Spleen (tissue), 13 donors: ENCODE measurements around the gene SLC25A6. TPM values are rescaled to one million over a fixed set of nuclear protein-coding genes. Genes with fewer than 3 reads are reported as not detected.

Experiments
- DNase-seq: peaks from one replicate; pipeline ENCODE4 v3.0.0-alpha.2; 2020
- H3K27ac ChIP-seq, 8 donors: fragments of 200-600 bp; sonication (generic) in 7 of 8; 1 replicate in 4 of 8; 2 replicates in 4 of 8; pipeline versions ENCODE4 v1.5.0 to v1.8.0; 2016 to 2021; ENCODE audit warnings: inconsistent platforms in 4 of 8, mild to moderate bottlenecking in 4 of 8, moderate library complexity in 1 of 8
- H3K27me3 ChIP-seq, 7 donors: fragments of 200-600 bp; sonication (generic) in 6 of 7; replicated peaks in 1 of 7; 1 replicate in 4 of 7; 2 replicates in 3 of 7; pipeline versions ENCODE4 v1.5.0 to v1.8.0; 2016 to 2021; ENCODE audit warnings: inconsistent platforms in 3 of 7, mild to moderate bottlenecking in 1 of 7
- H3K36me3 ChIP-seq, 6 donors: fragments of 200-600 bp; sonication (generic) in 5 of 6; 1 replicate in 4 of 6; 2 replicates in 2 of 6; pipeline versions ENCODE4 v1.5.0 to v1.8.0; 2016 to 2021; ENCODE audit warnings: inconsistent platforms in 2 of 6
- H3K4me1 ChIP-seq, 6 donors: fragments of 200-600 bp; sonication (generic) in 5 of 6; 1 replicate in 3 of 6; 2 replicates in 3 of 6; pipeline versions ENCODE4 v1.5.0 to v1.8.0; 2016 to 2021; ENCODE audit warnings: inconsistent platforms in 3 of 6
- H3K4me3 ChIP-seq, 8 donors: fragments of 200-600 bp; sonication (generic) in 7 of 8; 1 replicate in 4 of 8; 2 replicates in 4 of 8; pipeline versions ENCODE4 v1.5.0 to v1.8.0; 2016 to 2021; ENCODE audit warnings: inconsistent platforms in 4 of 8, mild to moderate bottlenecking in 4 of 8, moderate library complexity in 2 of 8
- H3K9me3 ChIP-seq, 8 donors: fragments of 200-600 bp; sonication (generic) in 7 of 8; 1 replicate in 4 of 8; 2 replicates in 4 of 8; pipeline versions ENCODE4 v1.5.0 to v1.8.0; 2016 to 2021; ENCODE audit warnings: inconsistent platforms in 4 of 8
- CTCF ChIP-seq, 11 experiments: fragments of 200-600 bp in 7 of 11; fragments of 450-650 bp in 4 of 11; sonication (generic) in 4 of 11; IDR thresholded peaks in 8 of 11; conservative IDR thresholded peaks in 3 of 11; 1 replicate in 7 of 11; 2 replicates in 4 of 11; pipeline versions ENCODE4 v1.4.0 to v1.8.0; 2016 to 2021; ENCODE audit warnings: antibody characterized with exemption in 11 of 11, inconsistent platforms in 4 of 11, mild to moderate bottlenecking in 1 of 11
- POLR2A ChIP-seq, 3 donors: fragments of 450-650 bp; IDR thresholded peaks; one replicate each; pipeline ENCODE4 v1.5.1; 2017; ENCODE audit warnings: antibody characterized with exemption in 3 of 3, mild to moderate bottlenecking in 1 of 3
- POLR2AphosphoS5 ChIP-seq, 3 donors: sonication (generic); formaldehyde crosslinking; IDR thresholded peaks; one replicate each; pipeline ENCODE4 v1.5.1; 2017; ENCODE audit warnings: antibody characterized with exemption in 3 of 3
- WGBS, 5 donors: extraction: QIAGEN DNeasy Blood & Tissue Kit in 3 of 5; methylation state at CpG; one replicate each; pipeline versions ENCODE4 v1.1.5 to v1.1.7; 2013 to 2018; 5-methylcytosine and 5-hydroxymethylcytosine counted together
- intact Hi-C: fragments of 100-400 bp; cut with DNase I; formaldehyde crosslinking; loops from one replicate; pipeline ENCODE4 v1.15.0; 2023; ENCODE audit warnings: low total_unique reads
- long read RNA-seq, 2 donors: transcript quantifications; one replicate each; lab custom pipeline, GENCODE V29; 2026
- polyA plus RNA-seq, 3 donors: library from polyadenylated mRNA; stranded (reverse); fragments of 200-250 nt; gene quantifications; one replicate each; pipeline ENCODE4 v1.2.1, GENCODE V29; 2013
- total RNA-seq, 7 donors: library from RNA; depleted of rRNA in 3 of 7; stranded (reverse); fragments of >200 nt in 3 of 7; fragmentation: NEBNext Ultra II Directional in 4 of 7; extraction: Animal tissue kit (Norgen Biotek cat#: 25700) in 4 of 7; gene quantifications; one replicate each; pipeline versions ENCODE4 v1.1.0 to v1.2.1, GENCODE V29; 2016 to 2021
- donor health status: healthy with polysubstance abuse.
- donor health status: DM: no; HTN: no; CAD: no; lungs with moderate emphysema.
- donor health status: DM: no; HTN: no; CAD: no.
- donor health status: Bipolar disorder and iron deficiency.
- donor health status: healthy.
- donor health status: DM: no; HTN: no; CAD: no.
- donor health status: DM: yes; HTN: yes; CAD: no.

SLC25A6 gene
- total RNA-seq (100 to 1,000 TPM; 255 to 309 (median 297) TPM), polyA plus RNA-seq (100 to 1,000 TPM; 396 to 443 (median 425) TPM)
- long read RNA-seq, donor 1, transcript SLC25A6-201 (4 exons, 2,062 nt): major isoform, 287 of 413 reads
- long read RNA-seq, donor 1, partial matches to known transcripts: 125 of 413 reads
- long read RNA-seq, donor 1, other reads (novel, unspliced or antisense): 0 of 413 reads
- long read RNA-seq, donor 2, transcript SLC25A6-201 (4 exons, 2,062 nt): major isoform, 285 of 369 reads
- long read RNA-seq, donor 2, partial matches to known transcripts: 83 of 369 reads
- long read RNA-seq, donor 2, other reads (novel, unspliced or antisense): 0 of 369 reads

- peak within 1 kb of the TSS; percentile 93 to 99 (median 98) for H3K27ac ChIP-seq
- DNase-seq: peak; percentile 100
- H3K4me1 ChIP-seq: peaks cover 29 to 71% (median 56%) of the 10 kb centered on the region in 6 donors
- TF ChIP-seq POLR2A (IDR thresholded peaks at IDR 0.05): peak; percentile 5 to 48 (median 48)
- peak; percentile 94 to 98 (median 94) for TF ChIP-seq POLR2AphosphoS5 (IDR thresholded peaks at IDR 0.05)
- peak in 8 of 11 experiments; percentile 15 to 54 (median 35) for TF ChIP-seq CTCF (IDR thresholded peaks at IDR 0.05 in 8 of 11, conservative IDR thresholded peaks at IDR 0.05 in 3 of 11)
- H3K27me3 ChIP-seq: no peaks in the 10 kb centered on the region
- intact Hi-C loops: no loop called here
- WGBS, 5 donors: 0 to 1% (median 1%) methylated on average over 23 to 90 of the region's 90 CpGs
- peaks cover 10 to 55% (median 41%) of the 10 kb centered on the region in 6 donors for H3K36me3 ChIP-seq
- no peaks in the 10 kb centered on the region for H3K9me3 ChIP-seq
- H3K4me3 ChIP-seq: peak within 1 kb of the TSS; percentile 92 to 100 (median 98)
Observed at GRCh38 chrX:1391707-1392375, at the start of gene SLC25A6. Gene SLC25A6 (minus strand): TSS chrX:1392113. CDS start chrX:1392009, 104 bp downstream.

- H3K4me3 ChIP-seq: no peak overlapping the region
- no peaks in the 10 kb centered on the region for H3K4me1 ChIP-seq
- TF ChIP-seq CTCF (IDR thresholded peaks at IDR 0.05 in 8 of 11, conservative IDR thresholded peaks at IDR 0.05 in 3 of 11): no peak
- TF ChIP-seq POLR2A (IDR thresholded peaks at IDR 0.05): no peak
- TF ChIP-seq POLR2AphosphoS5 (IDR thresholded peaks at IDR 0.05): no peak
- peaks cover 0 to 19% (median 6%) of the 10 kb centered on the region in 8 donors for H3K9me3 ChIP-seq
- WGBS, 5 donors: 95 to 99% (median 99%) methylated on average over 6 of the region's 6 CpGs
- H3K27me3 ChIP-seq: no peaks in the 10 kb centered on the region
- no peak overlapping the region for H3K27ac ChIP-seq
- peaks cover 0 to 83% (median 44%) of the 10 kb centered on the region in 6 donors for H3K36me3 ChIP-seq
- intact Hi-C loops: no loop called here
- DNase-seq: peak; percentile 23
Observed at GRCh38 chrX:1440506-1440905, 48.6 kb upstream of the SLC25A6 start.

- no peaks in the 10 kb centered on the region for H3K4me1 ChIP-seq
- DNase-seq: peak; percentile 70
Observed at GRCh38 chrX:1435241-1435895, 43.5 kb upstream of the SLC25A6 start.

More at GRCh38 chrX:1435241-1435895, 43.5 kb upstream of the SLC25A6 start:
- 89 to 96% (median 93%) methylated on average over 14 to 20 of the region's 20 CpGs for WGBS, 5 donors
- Histone ChIP-seq H3K9me3 (peaks cover 0 to 9% (median 0%) of the 10 kb centered on the region in 8 donors), H3K4me3 (no peak overlapping the region), H3K27me3 (no peaks in the 10 kb centered on the region), H3K36me3 (peaks cover 0 to 88% (median 58%) of the 10 kb centered on the region in 6 donors), H3K27ac (no peak overlapping the region)
- intact Hi-C loops: no loop called here
- TF ChIP-seq POLR2A (IDR thresholded peaks at IDR 0.05) (no peak), POLR2AphosphoS5 (IDR thresholded peaks at IDR 0.05) (no peak), CTCF (IDR thresholded peaks at IDR 0.05 in 8 of 11, conservative IDR thresholded peaks at IDR 0.05 in 3 of 11) (no peak)
